Subcutaneous adipose tissue (tissue), 4 donors: ENCODE measurements around the gene C1orf167. TPM values are rescaled to one million over a fixed set of nuclear protein-coding genes. Genes with fewer than 3 reads are reported as not detected.

Experiments
- CTCF ChIP-seq: fragments of 450-650 bp; IDR thresholded peaks from one replicate; pipeline ENCODE4 v1.5.1; 2016; ENCODE audit warnings: low read depth, mild to moderate bottlenecking, control low read depth, antibody characterized with exemption, moderate library complexity
- total RNA-seq, 4 donors: library from RNA; depleted of rRNA; stranded (reverse); fragments of >200 nt; gene quantifications; one replicate each; pipeline ENCODE4 v1.1.0, GENCODE V29; 2016

C1orf167 gene
- total RNA-seq, 4 donors from 2014 or later, result 0.17 to 3.9 TPM; not detected in 2

- no peak for TF ChIP-seq CTCF
Observed at GRCh38 chr1:11721311-11721710, 40.7 kb upstream of the C1orf167 start.

GRCh38 chr1:11722538-11722937, 39.5 kb upstream of the C1orf167 start:
- no peak for TF ChIP-seq CTCF

- no peak for TF ChIP-seq CTCF
Observed at GRCh38 chr1:11725616-11726015, 36.4 kb upstream of the C1orf167 start.

GRCh38 chr1:11727119-11727518, 34.9 kb upstream of the C1orf167 start:
- no peak for TF ChIP-seq CTCF

- no peak for TF ChIP-seq CTCF
Observed at GRCh38 chr1:11728126-11728806, 33.7 kb upstream of the C1orf167 start.

- TF ChIP-seq CTCF, result no peak
Observed at GRCh38 chr1:11729155-11729497, 32.9 kb upstream of the C1orf167 start.

GRCh38 chr1:11729498-11730428, 32.2 kb upstream of the C1orf167 start:
- no peak for TF ChIP-seq CTCF
